CD4-positive, alpha-beta T cell treated with Interleukin-12 subunit alpha and Interleukin-12 subunit beta, for 1 hour (primary cell): ENCODE measurements around the gene SLC5A10.
"Not testable (repeated sequence)": the region's sequence is repeated elsewhere in the genome, so short reads cannot be mapped to it uniquely, and the experiment has no call there.

Source experiments
- DNase-seq: peaks from one replicate; pipeline ENCODE4 v3.0.0-alpha.2; 2020

The SLC5A10 gene

DNA sequence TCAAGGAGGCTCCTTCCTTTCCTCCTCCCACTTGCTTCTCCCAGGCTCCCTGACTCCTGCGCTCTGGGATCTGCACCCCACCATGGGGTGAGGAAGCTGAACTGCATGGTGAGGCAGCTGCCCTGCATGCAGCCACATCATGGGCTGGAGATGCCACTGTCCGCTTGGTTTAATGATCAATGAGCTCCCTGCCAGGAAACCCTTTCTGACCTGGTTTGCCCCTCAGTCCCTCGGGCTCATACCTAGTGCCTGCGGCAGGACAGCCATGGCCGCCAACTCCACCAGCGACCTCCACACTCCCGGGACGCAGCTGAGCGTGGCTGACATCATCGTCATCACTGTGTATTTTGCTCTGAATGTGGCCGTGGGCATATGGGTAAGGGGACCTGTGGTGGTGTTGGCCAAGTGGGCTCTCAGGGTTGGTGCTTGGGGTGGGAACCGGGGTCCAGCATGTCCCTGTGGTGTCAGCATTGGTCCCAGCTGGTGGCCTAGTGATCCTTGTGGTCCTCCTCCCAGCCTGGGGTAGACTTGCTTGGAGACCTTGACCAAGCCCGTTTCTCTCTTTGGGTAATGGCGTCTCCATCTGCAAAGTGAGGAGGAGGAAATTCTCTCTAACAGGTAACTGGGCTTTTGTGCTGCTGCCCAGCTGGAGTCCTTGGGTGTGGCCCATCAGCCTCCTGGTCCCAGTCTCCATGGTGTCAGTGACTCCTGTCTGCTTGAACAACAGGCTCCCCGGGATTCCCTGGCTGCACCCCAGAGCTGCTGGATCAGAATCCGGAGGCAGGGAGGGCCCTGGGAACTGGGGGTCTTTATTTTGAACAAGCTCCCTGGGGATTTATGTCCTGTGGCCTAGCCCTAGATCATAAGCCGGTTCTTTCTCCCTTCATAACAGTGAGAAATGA is at the start of gene SLC5A10:
SLC5A10 (plus strand) TSS at position 225 of the 902 bp plus-strand sequence; CDS start at position 266, 41 bp downstream.
- no peak for DNase-seq

DNA sequence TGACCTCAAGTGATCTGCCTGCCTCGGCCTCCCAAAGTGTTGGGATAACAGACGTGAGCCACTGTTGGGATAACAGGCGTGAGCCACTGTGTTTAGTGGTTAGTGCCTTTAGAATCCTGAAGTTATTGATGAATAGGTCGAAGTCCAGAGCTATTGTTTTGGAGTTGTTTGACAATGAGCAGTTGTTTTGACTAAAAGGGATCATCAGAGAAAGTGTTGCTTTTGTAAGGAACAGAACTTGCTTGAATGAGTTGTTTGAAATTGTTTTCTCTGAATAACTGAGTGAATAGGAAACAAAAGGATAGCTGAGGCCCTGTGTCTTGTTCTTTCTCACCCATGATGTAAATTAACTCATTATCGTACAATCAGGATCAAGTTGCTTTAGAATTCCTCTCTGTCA is 47.5 kb upstream of the SLC5A10 start:
- no peak for DNase-seq

DNA sequence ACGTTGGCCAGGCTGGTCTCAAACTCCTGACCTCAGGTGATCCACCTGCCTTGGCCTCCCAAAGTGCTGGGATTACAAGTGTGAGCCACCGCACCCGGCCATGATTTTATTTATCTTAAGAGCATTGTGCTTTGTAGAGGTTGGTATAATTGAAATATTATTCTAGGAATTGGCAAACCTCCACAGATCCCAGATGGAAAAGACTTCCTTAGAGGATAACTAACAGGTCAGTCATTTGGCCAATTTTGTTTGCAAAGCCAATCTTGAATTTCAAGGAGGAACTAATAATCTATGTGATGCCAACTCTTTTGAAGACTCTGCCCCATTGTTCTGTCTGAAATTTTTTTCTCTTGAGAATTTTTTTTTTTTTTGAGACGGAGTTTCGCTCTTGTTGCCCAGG is 46.7 kb upstream of the SLC5A10 start:
- DNase-seq, result no peak

DNA sequence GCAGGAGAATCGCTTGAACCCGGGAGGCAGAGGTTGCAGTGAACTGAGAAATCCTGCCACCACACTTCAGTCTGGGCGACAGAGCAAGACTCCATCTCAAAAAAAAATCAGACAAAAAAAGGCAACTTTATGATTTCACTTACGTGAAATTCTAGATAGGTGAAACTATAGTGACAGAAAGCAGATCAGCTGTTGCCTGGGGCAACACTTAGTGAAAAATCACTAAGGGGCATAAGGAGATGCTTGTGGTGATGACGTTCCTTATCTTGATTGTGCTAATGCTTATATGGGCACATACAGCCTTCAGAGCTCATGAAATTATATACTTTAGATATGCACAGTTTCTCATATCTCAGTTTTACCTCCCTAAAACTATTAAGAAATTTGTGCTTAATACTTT is 41.6 kb upstream of the SLC5A10 start:
- DNase-seq, result no peak

DNA sequence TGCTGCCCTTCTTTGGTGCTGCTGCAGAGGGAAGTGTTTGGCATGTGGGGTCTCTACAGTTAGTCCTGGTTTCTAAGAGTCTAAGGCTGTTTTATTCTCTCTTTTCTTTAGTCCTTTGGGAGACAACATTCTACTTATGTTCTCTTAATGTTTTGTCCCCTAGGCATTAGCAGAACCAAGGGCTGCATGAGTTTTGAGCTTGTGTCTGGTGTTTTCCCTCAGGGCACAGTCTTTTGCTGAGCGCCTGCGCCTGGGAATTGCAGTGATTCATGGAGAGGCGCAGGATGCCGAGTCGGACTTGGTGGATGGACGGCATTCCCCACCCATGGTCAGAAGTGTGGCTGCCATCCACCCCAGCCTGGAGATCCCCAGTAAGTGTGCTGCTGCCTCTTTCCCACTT is 41.1 kb upstream of the SLC5A10 start:
- no peak for DNase-seq

DNA sequence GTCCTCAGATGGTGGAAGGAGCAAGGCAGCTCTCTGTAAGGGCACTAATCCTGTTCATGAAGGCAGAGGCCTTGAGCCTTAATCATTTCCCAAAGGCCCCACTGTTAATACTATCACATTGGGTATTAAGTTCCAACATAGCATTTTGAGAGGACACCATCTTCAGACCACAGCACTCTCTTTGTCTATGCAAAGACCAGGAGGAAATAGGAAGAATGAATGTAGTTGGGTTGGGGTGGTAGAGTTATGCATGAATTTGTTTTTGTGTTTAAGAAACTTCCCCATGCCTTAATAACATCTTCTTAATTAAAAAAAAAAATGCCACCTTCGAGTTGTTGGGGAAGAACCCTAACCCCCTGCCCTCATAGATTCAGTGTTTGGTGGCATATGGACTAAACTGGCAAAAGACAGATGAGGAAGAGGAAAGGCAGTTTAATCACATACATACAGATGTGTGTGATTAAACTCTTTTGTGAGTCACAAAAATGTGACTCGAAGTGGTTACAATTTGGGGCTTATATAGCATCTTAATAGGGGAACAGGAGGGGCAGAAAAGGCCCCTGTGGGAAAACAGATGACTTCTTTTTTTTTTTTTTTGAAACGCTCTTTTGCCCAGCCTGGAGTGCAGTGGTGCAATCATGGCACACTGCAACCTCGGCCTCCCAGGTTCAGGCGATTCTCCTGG is 35.0 kb upstream of the SLC5A10 start:
- DNase-seq, result no peak

DNA sequence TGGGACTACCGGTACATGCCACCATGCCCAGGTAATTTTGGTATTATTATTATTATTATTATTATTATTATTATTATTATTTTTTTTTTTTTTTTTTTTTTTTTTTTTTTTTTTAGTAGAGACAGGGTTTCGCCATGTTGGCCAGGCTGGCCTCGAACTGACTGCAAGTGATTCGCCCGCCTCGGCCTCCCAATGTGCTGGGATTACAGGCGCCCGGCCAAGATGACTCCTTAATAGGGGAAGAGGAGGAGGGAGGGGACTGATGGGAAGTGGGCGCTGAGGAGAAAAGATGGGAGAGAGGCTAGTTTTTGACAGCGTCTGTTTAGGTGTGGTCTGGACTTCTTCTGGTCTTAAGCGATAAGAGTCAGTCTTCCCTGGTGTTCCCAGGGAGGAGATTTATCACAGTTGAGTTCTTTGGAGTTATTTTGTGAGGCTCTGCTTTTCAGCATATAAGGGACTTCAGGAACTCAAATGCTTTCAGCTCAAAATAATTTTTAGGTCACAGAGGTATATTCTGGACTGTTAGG is 34.4 kb upstream of the SLC5A10 start:
- DNase-seq, result no peak

DNA sequence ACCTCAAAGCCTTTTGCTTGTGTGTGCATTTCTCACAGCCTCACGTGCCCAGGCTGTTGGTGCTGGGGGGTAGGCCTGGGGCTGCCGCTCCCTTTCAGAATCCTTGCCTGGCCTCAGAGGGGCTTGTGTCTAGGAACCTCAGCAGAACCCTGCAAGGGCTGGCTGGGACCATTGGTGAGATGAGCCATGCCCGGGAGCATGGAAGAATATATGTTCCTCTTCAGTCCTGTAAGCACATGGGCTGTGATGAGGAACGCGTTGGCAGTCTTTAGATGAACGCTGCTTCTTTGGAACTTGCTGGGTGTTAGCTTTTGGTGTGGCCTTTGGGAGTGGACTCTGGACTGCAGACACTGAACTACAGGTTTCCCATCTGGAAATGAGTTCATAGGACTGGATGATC is 32.0 kb upstream of the SLC5A10 start:
- no peak for DNase-seq

DNA sequence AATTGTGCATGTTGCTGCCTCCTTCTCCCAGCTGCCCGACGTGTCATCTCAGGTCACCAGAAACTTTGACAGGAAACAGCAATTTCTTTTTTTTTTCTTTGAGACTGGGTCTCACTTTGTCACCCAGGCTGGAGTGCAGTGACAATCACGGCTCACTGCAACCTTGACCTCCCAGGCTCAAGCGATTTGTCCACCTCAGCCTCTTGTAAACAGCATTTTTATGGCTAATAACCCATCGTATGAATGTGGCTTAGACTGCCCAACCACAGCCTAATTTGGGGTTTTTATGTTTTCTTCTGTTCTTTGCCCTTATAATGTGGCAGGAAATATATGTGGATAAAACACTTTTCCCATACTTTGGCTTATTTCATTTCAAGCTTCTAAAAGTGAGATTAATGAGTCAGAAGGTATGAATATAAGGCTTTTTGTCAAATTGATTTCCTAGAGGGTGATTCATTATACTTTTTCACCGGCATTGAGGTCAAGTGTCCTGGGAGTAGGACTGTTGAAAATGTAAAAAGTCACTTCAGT is 31.0 kb upstream of the SLC5A10 start:
- DNase-seq, result peak; percentile 18

DNA sequence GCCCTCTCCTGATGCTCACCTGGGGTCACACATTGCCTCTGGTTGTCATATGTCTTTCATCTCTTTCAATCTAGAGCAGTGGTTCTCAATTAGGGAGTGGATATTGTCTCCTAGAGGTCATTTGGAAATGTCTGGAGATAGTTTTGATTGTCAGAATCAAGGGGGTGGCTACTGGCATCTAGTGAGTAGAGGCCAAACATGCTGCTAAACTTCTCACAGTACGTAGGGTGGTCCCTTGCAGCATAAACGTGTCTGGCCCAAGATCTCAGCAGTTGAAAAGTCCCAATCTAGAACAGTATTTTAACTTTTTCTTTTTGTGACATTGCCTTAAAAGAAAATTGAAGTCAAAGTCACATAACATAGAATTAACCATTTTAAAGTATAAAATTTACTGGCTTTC is 30.5 kb upstream of the SLC5A10 start:
- DNase-seq, result no peak

DNA sequence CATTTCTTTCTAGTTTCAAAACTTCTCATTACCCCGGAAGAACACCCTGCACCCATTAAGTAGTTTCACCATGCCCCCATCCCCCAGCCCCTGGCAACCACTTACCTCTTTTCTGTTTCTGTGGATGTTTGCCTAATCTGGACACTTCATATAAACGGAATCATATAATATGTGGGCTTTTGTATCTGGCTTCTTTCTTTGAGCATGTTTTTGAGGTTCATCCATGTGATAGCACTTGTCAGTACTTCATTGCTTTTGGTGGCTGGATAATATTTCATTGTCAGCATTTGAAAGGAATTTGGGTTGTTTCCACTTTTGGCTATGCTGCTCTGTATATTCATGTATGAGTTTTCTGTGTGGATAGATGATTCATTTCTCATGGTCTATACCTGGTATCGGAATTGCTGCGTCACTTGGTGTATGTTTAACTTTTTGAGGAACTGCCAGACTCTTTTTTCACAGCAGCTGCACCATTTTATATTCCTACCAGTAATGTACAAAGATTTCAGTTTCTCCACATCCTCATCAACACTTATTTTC is 30.0 kb upstream of the SLC5A10 start:
- no peak for DNase-seq

DNA sequence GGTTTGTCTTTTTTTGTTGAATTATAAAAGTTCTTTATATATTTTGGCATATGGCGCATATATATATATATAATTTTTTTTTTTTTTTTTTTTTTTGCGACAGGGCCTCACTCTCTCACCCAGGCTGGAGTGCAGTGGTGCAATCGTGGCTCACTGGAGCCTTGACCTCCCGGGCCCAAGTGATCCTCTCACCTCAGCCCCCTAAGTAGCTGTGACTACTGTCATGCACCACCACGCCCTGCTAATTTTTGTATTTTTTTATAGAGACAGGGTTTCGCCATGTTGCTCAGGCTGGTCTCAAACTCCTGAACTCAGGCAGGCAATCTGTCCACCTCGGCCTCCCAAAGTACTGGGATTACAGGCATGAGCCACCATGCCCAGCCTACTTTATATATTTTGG is 29.4 kb upstream of the SLC5A10 start:
- not testable (repeated sequence) for DNase-seq

DNA sequence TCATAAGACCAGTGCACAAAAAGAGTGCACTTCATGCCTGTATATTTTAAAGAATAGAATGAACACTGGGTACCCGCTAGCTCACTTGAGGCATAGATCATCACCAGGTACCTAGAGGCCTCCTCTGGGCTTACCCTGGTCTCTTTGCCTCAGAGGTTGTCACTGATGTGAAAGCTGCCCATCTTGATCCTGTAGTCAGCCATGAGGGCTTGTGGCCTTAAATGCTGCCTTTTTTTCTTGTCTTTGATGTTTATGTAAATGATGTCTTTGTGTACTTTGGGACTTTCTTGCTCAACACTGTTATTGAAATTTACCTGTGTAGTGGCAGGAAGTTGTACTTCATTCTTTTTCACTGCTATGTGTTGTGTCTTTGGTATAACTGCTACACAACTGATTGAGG is 26.8 kb upstream of the SLC5A10 start:
- DNase-seq, result peak; percentile 16

DNA sequence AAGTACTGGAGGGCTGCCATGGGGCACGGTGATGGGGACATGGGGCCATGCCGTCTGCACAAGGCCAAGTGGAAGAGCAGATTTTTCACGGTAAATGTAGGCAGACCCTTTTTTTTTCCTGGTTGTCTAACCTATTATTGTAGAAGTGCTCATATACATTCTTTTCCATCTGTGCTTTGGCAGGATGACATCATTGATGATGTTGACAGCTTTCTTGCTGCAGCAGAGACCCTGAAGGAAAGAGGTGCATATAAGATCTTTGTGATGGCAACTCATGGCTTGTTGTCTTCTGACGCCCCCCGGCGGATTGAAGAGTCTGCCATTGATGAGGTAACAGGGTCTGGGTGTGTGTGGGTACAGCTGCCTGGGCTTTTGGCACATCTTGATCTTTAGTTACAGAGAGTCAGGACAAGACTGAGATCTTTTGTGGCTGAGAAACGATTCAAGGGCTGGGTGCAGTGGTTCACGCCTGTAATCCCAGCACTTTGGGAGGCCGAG is 23.3 kb upstream of the SLC5A10 start:
- DNase-seq, result no peak

DNA sequence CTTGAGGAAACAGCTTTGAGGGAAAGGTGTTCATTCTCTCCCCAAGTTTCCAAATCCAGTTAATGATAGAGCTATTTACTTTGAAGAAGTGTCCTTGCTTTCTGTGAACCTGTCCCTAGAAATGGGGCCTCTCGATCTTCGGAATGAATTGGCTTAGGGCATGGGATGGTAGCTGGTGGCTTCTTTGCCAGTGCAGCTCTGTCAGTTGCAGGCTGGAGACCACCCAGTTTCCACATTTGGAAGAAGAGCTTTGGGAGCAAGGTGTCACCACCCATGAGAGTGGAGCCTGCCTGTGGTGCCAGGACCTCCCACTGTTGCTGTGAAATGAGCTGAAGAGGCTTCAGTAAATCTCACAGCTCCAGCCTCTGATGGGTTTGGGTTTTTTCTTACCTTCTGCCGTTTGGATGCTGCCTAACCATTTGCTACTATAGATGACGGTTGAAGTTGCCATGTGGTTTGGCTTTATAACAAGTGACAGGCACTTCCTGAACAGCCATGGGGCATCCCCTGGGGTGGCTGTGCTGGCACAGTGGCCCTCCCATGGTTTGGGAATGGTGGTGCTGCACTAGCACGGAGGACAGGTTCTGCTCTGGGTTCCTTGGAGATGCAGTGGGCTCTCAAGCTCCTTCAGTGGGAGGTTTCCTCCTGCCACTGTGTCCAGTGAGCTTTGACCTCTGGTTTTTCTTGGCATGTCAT is 19.5 kb upstream of the SLC5A10 start:
- DNase-seq, result peak; percentile 12

DNA sequence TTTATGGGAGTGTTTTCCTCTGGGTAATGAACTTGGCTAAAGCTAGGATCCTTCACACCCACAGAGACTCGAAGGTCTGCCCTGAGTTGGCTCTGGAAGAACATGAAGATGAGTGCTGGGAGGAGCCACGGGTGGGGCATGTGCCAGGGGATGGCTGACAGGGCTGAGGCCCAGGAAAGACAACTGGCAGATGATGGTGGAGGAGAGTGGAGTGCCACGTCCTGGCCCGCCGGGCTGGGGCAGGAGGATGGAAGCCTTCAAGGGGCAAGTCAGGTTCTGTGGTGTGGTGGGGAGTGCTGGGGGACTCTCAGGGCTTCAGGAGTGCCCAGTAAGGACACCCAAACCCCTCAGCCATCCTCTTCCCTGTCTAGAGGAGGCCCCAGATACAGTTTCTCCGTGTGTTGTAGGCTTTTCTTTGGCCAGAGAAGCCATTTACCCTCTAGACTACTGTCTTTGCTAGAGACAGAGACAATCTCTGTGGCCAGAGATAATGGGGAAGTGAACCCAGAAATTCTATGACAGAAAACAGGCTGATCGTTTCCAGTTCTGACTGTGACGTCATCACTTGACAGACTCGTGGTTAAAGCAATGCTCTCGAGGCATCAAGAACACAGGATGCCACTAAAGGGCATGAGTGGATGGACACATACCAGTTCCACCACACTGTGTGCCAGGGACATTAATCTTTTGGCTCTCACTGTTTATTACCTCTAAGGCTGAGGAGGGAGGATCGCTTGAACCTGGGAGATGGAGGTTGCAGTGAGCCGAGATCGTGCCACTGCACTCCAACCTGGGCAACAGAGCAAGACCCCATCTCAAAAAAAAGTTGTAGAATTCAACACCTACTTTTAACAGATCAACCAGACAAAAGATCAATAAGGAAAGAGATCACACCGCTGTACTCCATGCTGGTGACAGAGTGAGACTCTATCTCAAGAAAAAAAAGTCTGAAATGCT is 18.6 kb upstream of the SLC5A10 start:
- no peak for DNase-seq

DNA sequence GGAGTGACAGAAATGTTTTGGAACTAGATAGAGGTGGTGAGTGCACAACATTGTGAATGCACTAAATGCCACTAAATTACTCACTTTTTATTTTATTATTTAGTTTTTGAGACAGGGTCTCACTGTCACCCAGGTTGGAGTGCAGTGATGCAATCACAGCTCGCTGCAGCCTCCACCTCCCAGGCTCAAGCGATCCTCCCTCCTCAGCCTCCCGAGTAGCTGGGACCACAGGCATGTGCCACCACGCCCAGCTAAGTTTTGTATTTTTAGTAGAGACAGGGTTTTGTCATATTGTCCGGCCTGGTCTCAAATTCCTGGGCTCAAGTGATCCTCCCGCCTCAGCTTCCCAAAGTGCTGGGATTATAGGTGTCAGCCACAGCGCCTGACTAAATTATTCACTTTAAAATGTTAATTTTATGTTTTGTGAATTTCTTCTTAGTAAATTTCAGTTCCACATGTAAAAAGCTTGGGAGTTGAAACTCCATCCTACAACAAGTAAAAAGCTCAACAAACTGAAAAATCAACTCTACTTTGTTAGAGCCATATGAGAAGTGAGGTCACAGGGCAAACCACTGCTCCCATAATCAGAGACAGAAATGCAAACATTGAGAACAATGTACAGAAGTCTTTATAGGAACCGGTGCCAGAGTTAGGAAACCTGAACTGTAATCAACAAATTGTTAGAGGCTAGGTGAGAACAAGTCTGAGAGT is 13.8 kb upstream of the SLC5A10 start:
- DNase-seq, result no peak

DNA sequence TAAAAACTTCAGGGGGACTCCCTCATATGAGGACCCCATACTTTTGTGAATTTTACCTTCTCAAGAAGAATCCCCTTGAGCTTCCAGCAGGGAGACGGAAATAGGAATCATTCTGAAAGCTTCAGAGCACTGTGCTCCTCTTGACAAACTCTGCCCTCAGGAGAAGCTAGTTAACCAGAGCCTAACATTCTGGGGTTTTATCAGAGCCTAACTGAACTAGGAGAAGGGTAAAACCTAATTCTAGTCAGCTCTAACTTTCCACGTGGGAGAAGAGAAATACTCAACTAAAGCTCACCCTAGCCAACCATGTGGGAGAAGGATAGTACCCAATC is 13.3 kb upstream of the SLC5A10 start:
- no peak for DNase-seq

DNA sequence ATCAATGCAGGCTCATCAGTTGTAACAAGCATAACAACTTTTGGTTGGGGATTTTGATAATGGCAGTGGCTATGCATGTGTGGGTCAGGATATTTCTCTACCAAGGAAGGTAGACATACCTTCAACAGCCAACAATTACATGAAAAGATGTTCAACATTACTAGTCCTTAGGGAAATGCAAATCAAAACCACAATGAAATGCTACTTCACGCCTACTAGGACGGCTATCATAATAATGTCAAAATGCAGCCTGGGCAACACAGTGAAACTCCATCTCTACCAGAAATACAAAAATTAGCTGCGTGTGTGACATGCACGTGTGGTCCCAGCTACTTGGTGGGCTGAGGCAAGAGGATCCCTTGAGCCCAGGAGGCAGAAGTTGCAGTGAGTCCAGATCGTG is 7.3 kb upstream of the SLC5A10 start:
- no peak for DNase-seq

DNA sequence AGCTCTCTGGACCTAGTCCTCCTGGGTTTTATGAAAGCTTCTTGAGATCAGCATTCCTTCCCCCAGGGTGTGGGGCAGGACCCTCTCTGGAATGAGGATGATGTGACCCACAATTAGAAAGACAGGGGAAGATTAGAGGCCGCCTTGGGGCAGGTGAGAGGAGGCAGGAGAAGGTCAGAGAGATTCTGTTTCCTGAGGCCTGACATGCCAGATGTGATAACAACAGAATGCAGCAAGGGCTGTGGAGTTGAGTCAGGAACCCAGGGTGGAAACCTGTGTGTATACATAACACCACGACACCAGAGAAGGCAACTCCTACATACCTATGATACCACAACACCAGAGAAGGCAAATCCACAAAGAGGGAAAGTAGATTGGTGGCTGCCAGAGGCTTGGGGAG is 5.4 kb upstream of the SLC5A10 start:
- no peak for DNase-seq

DNA sequence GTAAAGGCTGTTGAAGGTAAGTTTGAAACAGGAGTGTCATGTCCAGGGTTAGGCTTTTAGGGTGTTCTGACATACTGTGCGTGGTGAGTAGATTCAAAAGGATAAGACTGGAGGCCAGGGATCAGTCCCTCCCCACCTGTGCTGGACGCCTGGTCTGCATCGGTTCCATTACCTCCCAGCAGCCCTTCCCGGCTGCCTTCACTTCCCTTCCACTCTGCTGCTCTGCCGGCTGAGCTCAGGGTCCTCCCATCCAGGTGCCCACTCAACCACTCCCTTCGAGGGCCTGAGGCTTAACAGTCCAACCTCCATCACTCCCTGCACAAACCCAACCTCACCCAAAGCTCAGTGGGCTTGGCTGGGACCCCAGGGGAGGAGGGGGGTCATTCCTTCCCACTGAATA is 4.1 kb upstream of the SLC5A10 start:
- no peak for DNase-seq
